ENCODE results near the gene SLX1A.
"Not testable (repeated sequence)": the region's sequence is repeated elsewhere in the genome, so short reads cannot be mapped to it uniquely, and the experiment has no call there.

Gene SLX1A

GRCh38 chr16:30193615-30194014 is at the start of gene SLX1A, which contains the start of gene BOLA2B:
TSS of gene SLX1A (plus strand) at chr16:30193875. CDS start at chr16:30194085, 210 bp downstream.
TSS of gene BOLA2B (minus strand) at chr16:30193666. CDS start at chr16:30193595, 71 bp downstream.
- DNase-seq (ENCODE audit: low read depth, low spot score); CTCF ChIA-PET; POLR2A ChIA-PET: not testable (repeated sequence)
- H3K4me3 ChIP-seq (ENCODE audit: low read depth, low read length): peak within 1 kb of the TSS; percentile 56

- no peak overlapping the region for H3K4me3 ChIP-seq (ENCODE audit: low read depth, low read length)
- no peak for DNase-seq (ENCODE audit: low read depth, low spot score)
- no peak for TF ChIP-seq CTCF (IDR thresholded peaks at IDR 0.05; ENCODE audit: insufficient read depth, low read length, missing control alignments)
- ChIA-PET POLR2A (no interaction called here), CTCF (no interaction called here)
Observed at GRCh38 chr16:30144017-30144416, 49.7 kb upstream of the SLX1A start.

GRCh38 chr16:30144917-30145316 is 48.8 kb upstream of the SLX1A start:
- TF ChIP-seq CTCF (IDR thresholded peaks at IDR 0.05; ENCODE audit: insufficient read depth, low read length, missing control alignments): no peak
- no peak for DNase-seq (ENCODE audit: low read depth, low spot score)
- ChIA-PET CTCF (interaction anchor here (1.5 kb wide), 1 partner anchor 15 kb away, joined by 3 read pairs; no protein-coding TSS in a partner anchor), POLR2A (no interaction called here)
- H3K4me3 ChIP-seq (ENCODE audit: low read depth, low read length): no peak overlapping the region

GRCh38 chr16:30145657-30146056 is 48.0 kb upstream of the SLX1A start:
- no peak for DNase-seq (ENCODE audit: low read depth, low spot score)
- H3K4me3 ChIP-seq (ENCODE audit: low read depth, low read length): no peak overlapping the region
- POLR2A ChIA-PET: no interaction called here
- TF ChIP-seq CTCF (IDR thresholded peaks at IDR 0.05; ENCODE audit: insufficient read depth, low read length, missing control alignments): no peak
- CTCF ChIA-PET: interaction anchor here (0.6 to 1.5 kb wide), 2 partner anchors 11 to 14 kb away, joined by 3 read pairs; no protein-coding TSS in a partner anchor

GRCh38 chr16:30147843-30148510 is 45.7 kb upstream of the SLX1A start:
- POLR2A ChIA-PET: no interaction called here
- no peak for TF ChIP-seq CTCF (IDR thresholded peaks at IDR 0.05; ENCODE audit: insufficient read depth, low read length, missing control alignments)
- no peak for DNase-seq (ENCODE audit: low read depth, low spot score)

GRCh38 chr16:30149250-30149930 is 44.3 kb upstream of the SLX1A start:
- ChIA-PET POLR2A (no interaction called here), CTCF (no interaction called here)
- TF ChIP-seq CTCF (IDR thresholded peaks at IDR 0.05; ENCODE audit: insufficient read depth, low read length, missing control alignments): no peak
- no peak for DNase-seq (ENCODE audit: low read depth, low spot score)
- no peak overlapping the region for H3K4me3 ChIP-seq (ENCODE audit: low read depth, low read length)

More at GRCh38 chr16:30147843-30148510, 45.7 kb upstream of the SLX1A start:
- CTCF ChIA-PET: interaction anchor here (1.0 to 1.6 kb wide), 2 partner anchors 8 to 11 kb away, joined by 3 to 4 read pairs; no protein-coding TSS in a partner anchor
- H3K4me3 ChIP-seq (ENCODE audit: low read depth, low read length): no peak overlapping the region
